K562 (cell line): Measurements from ENCODE around the gene PXN. TPM values are rescaled to one million over a fixed set of nuclear protein-coding genes. Genes with fewer than 3 reads are reported as not detected.
A peak's percentile ranks its signal among the peaks of the same experiment; 100 is the strongest.

ENCODE experiments used
- CREB5 ChIP-seq: fragments of 250-450 bp; sonication (Bioruptor Pico); IDR thresholded peaks from 2 replicates; pipeline ENCODE4 v1.5.0; 2020; ENCODE audit warnings: mild to moderate bottlenecking
- GATAD2A ChIP-seq: fragments of 450-650 bp; IDR thresholded peaks from 2 replicates; pipeline ENCODE4 v1.6.1; 2017
- MAFF ChIP-seq: IDR thresholded peaks from 2 replicates; pipeline ENCODE4 v1.6.1; 2012; ENCODE audit warnings: low read length, improper control_type of control experiment
- NR0B1 ChIP-seq: fragments of 450-650 bp; IDR thresholded peaks from one replicate; pipeline ENCODE4 v1.6.1; 2018; ENCODE audit warnings: mild to moderate bottlenecking, moderate library complexity; ENCODE audit not compliant: partially characterized antibody
- RERE ChIP-seq: sonication (generic); formaldehyde crosslinking; IDR thresholded peaks from 2 replicates; pipeline ENCODE4 v1.8.0; 2023; ENCODE audit warnings: missing genetic modification reagents, mild to moderate bottlenecking, borderline replicate concordance
- ZNF318 ChIP-seq, 2 experiments: fragments of 450-650 bp; IDR thresholded peaks; 2 replicates each; pipeline ENCODE4 v1.6.1; 2016; ENCODE audit warnings: mild to moderate bottlenecking in 2 of 2, borderline replicate concordance in 1 of 2, low read depth in 1 of 2, moderate library complexity in 1 of 2
- ZNF512 ChIP-seq: IDR thresholded peaks from 2 replicates; pipeline ENCODE4 v1.6.1; 2016; ENCODE audit warnings: missing genetic modification characterization, missing compliant biosample characterization
- ZNF696 ChIP-seq: fragments of 250-450 bp; sonication (Bioruptor Pico); conservative IDR thresholded peaks from 2 replicates; pipeline ENCODE4 v1.4.0; 2020; ENCODE audit warnings: mild to moderate bottlenecking, moderate library complexity
- polyA plus RNA-seq, 8 experiments: library from polyadenylated mRNA; depleted of rRNA in 4 of 8; stranded (reverse) in 5 of 8; unstranded in 3 of 8; fragments of >200 nt; fragmentation: Nextera tagmentation in 2 of 8; fragmentation: Illumina TruSeq in 1 of 8; extraction: Ambion mirVana in 2 of 8; extraction: Trizol in 1 of 8; gene quantifications; 2 replicates each; pipeline versions ENCODE4 v1.2.1 to v1.2.3, GENCODE V29; 2011 to 2014; ENCODE audit warnings: inconsistent platforms in 1 of 8, missing spikeins in 1 of 8
- total RNA-seq, 7 experiments: library from RNA; depleted of rRNA in 6 of 7; stranded (reverse); fragments of >200 nt in 6 of 7; fragmentation: Illumina TruSeq in 2 of 7; extraction: Trizol in 2 of 7; gene quantifications; 2 replicates each; pipeline versions ENCODE4 v1.2.1 to v1.2.3, GENCODE V29; 2011 to 2021; ENCODE audit warnings: low replicate concordance in 1 of 7

Gene PXN
- total and polyA plus RNA-seq, 9 of the 15 experiments (the other 6 are each of a cell fraction or from before 2014, with no cell fraction given) = 4.0 to 74.1 (median 18.6) TPM

GRCh38 chr12:120230326-120230973 is 35.1 kb downstream of the PXN start (continued):
- no peak; a peak in 1 of 4 replicates for TF ChIP-seq ZNF318 (IDR thresholded peaks at IDR 0.05; ENCODE audit: borderline replicate concordance in 1 of 2, low read depth in 1 of 2)
- TF ChIP-seq ZNF696 (CRISPR knock-in tag) = no peak
- TF ChIP-seq MAFF = peak; percentile 6; the same call in 1 of the 2 replicates
- TF ChIP-seq NR0B1 = no peak
- TF ChIP-seq ZNF512 (tag) = no peak
- no peak for TF ChIP-seq RERE (CRISPR knock-in tag)
- TF ChIP-seq GATAD2A = no peak
- no peak for TF ChIP-seq CREB5 (CRISPR knock-in tag)
